Neural cell (in vitro differentiated cells): Measurements from ENCODE around the gene ACOX1. TPM values are rescaled to one million over a fixed set of nuclear protein-coding genes. Genes with fewer than 3 reads are reported as not detected.

Experiments used
- H2AFZ ChIP-seq: fragments of 200-600, 300-800 bp; sonication (generic), shearing (Covaris generic); 2 replicates; pipeline ENCODE4 v1.6.0; 2014; ENCODE audit warnings: low read depth, mild to moderate bottlenecking, antibody characterized with exemption, low read length, moderate library complexity
- H3F3A ChIP-seq: fragments of 200-600 bp; shearing (Covaris generic); 2 replicates; pipeline ENCODE4 v1.6.1; 2016; ENCODE audit warnings: mild to moderate bottlenecking, moderate library complexity, mixed read lengths, antibody characterized with exemption, low read length; ENCODE audit not compliant: insufficient read depth, poor library complexity, severe bottlenecking
- H3K27ac ChIP-seq: fragments of 200-600, 300-800 bp; sonication (generic), shearing (Covaris generic); 2 replicates; pipeline ENCODE4 v1.5.1; 2014; ENCODE audit warnings: mild to moderate bottlenecking, low read length, moderate library complexity
- H3K27me3 ChIP-seq: fragments of 300-800, 200-600 bp; sonication (generic), shearing (Covaris generic); 2 replicates; pipeline ENCODE4 v1.6.0; 2014; ENCODE audit warnings: mild to moderate bottlenecking, low read depth, low read length, moderate library complexity; ENCODE audit not compliant: insufficient read depth
- H3K36me3 ChIP-seq: fragments of 300-800, 200-600 bp; sonication (generic), shearing (Covaris generic); 2 replicates; pipeline ENCODE4 v1.5.1; 2014; ENCODE audit warnings: mild to moderate bottlenecking, antibody characterized with exemption, low read length, moderate library complexity; ENCODE audit not compliant: insufficient read depth
- H3K4me2 ChIP-seq: fragments of 300-800, 200-600 bp; sonication (generic), shearing (Covaris generic); 2 replicates; pipeline ENCODE4 v1.6.0; 2014; ENCODE audit warnings: mild to moderate bottlenecking, low read length
- H3K4me3 ChIP-seq: fragments of 300-800, 200-600 bp; sonication (generic), shearing (Covaris generic); 2 replicates; pipeline ENCODE4 v1.5.1; 2014; ENCODE audit warnings: mild to moderate bottlenecking, low read length, moderate library complexity
- H3K79me2 ChIP-seq: fragments of 200-600 bp; shearing (Covaris generic); replicated peaks from 2 replicates; pipeline ENCODE4 v1.6.0; 2014; ENCODE audit warnings: mild to moderate bottlenecking, low read length, moderate library complexity; ENCODE audit not compliant: insufficient read depth
- H3K9ac ChIP-seq: fragments of 300-800, 200-600 bp; sonication (generic), shearing (Covaris generic); 2 replicates; pipeline ENCODE4 v1.6.1; 2016; ENCODE audit warnings: mild to moderate bottlenecking, low read length, mixed read lengths
- H3K9me2 ChIP-seq: fragments of 200-600 bp; shearing (Covaris generic); 2 replicates; pipeline ENCODE4 v1.6.1; 2016; ENCODE audit warnings: mild to moderate bottlenecking, low read length, mixed read lengths; ENCODE audit not compliant: insufficient read depth
- H3K9me3 ChIP-seq: fragments of 200-600, 300-800 bp; sonication (generic), shearing (Covaris generic); 2 replicates; pipeline ENCODE4 v1.6.1; 2016; ENCODE audit warnings: mild to moderate bottlenecking, mixed run types, low read length, moderate library complexity, mixed read lengths
- H4K20me1 ChIP-seq: fragments of 200-600 bp; shearing (Covaris generic); 2 replicates; pipeline ENCODE4 v1.6.1; 2016; ENCODE audit warnings: mild to moderate bottlenecking, mixed run types; ENCODE audit not compliant: insufficient read depth
- EP300 ChIP-seq: fragments of 450-650 bp; conservative IDR thresholded peaks from 2 replicates; pipeline ENCODE4 v1.6.1; 2014; ENCODE audit warnings: antibody characterized with exemption, mild to moderate bottlenecking, moderate library complexity; ENCODE audit not compliant: poor library complexity, severe bottlenecking
- EZH2 ChIP-seq: fragments of 200-600, 300-800 bp; shearing (Covaris generic), sonication (generic); IDR thresholded peaks from 2 replicates; pipeline ENCODE4 v1.6.1; 2014; ENCODE audit warnings: antibody characterized with exemption, low read length, borderline replicate concordance, mild to moderate bottlenecking; ENCODE audit not compliant: insufficient read depth, poor library complexity, severe bottlenecking
- MXI1 ChIP-seq: fragments of 450-650 bp; conservative IDR thresholded peaks from 2 replicates; pipeline ENCODE4 v1.6.1; 2014; ENCODE audit warnings: antibody characterized with exemption, mild to moderate bottlenecking; ENCODE audit not compliant: poor library complexity, severe bottlenecking
- POLR2AphosphoS5 ChIP-seq: IDR thresholded peaks from 2 replicates; pipeline ENCODE4 v1.6.1; 2012
- RAD21 ChIP-seq: fragments of 450-650 bp; conservative IDR thresholded peaks from 2 replicates; pipeline ENCODE4 v1.6.1; 2014; ENCODE audit warnings: antibody characterized with exemption, mild to moderate bottlenecking, moderate library complexity
- SMC3 ChIP-seq: fragments of 450-650 bp; conservative IDR thresholded peaks from 2 replicates; pipeline ENCODE4 v1.6.1; 2014; ENCODE audit warnings: antibody characterized with exemption, mild to moderate bottlenecking, moderate library complexity; ENCODE audit not compliant: poor library complexity
- TAF1 ChIP-seq: IDR thresholded peaks from 2 replicates; pipeline ENCODE4 v1.6.1; 2012; ENCODE audit warnings: low read depth
- polyA plus RNA-seq: library from polyadenylated mRNA; depleted of rRNA; stranded (reverse); fragments of >200 nt; gene quantifications from 2 replicates; pipeline ENCODE4 v1.2.3, GENCODE V29; 2014
- TF ChIP-seq, protein P1 (sequence below): fragments of 450-650 bp; IDR thresholded peaks from 2 replicates; pipeline ENCODE4 v1.5.1; 2014; ENCODE audit warnings: antibody characterized with exemption, mild to moderate bottlenecking, moderate library complexity; ENCODE audit not compliant: poor library complexity, severe bottlenecking
- TF ChIP-seq, protein P2 (sequence below): IDR thresholded peaks from 2 replicates; pipeline ENCODE4 v1.6.1; 2012; ENCODE audit warnings: borderline replicate concordance

The ACOX1 gene
- polyA plus RNA-seq, 1 donor from 2014 or later, result 31.2 TPM

DNA sequence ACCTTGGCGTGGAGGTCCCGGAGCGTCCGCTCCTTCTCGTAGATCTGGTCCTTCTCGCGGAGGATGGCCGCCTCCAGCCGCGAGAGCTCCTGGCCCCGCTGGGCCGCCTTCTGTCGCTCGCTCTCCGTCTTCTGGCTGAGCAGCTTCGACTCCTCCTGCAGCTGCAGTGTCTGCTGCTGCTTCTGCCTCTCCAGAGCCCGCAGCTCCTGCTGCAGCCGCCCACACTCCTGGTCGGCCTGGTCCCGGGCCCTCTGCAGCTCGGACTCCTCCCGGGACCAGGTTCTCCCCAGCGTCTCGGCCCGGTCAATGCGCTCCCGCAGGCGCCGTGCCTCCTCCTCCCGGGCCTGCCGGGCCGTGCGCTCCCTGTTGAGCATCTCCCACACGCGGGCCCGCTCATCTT, 29.2 kb upstream of the ACOX1 start:
- H3K4me2 ChIP-seq, result no peak overlapping the region
- no peaks in the 10 kb centered on the region for H3K9me3 ChIP-seq
- H3F3A ChIP-seq, result no peaks in the 10 kb centered on the region
- no peak overlapping the region for H2AFZ ChIP-seq
- H3K27me3 ChIP-seq, result no peaks in the 10 kb centered on the region
- H3K4me3 ChIP-seq, result no peak overlapping the region
- no peaks in the 10 kb centered on the region for H3K79me2 ChIP-seq
- H3K36me3 ChIP-seq, result no peaks in the 10 kb centered on the region
- H3K9ac ChIP-seq, result no peak overlapping the region
- no peak for TF ChIP-seq MXI1
- no peak for TF ChIP-seq EZH2
- TF ChIP-seq TAF1, result no peak
- TF ChIP-seq POLR2AphosphoS5, result no peak
- TF ChIP-seq, protein P1, sequence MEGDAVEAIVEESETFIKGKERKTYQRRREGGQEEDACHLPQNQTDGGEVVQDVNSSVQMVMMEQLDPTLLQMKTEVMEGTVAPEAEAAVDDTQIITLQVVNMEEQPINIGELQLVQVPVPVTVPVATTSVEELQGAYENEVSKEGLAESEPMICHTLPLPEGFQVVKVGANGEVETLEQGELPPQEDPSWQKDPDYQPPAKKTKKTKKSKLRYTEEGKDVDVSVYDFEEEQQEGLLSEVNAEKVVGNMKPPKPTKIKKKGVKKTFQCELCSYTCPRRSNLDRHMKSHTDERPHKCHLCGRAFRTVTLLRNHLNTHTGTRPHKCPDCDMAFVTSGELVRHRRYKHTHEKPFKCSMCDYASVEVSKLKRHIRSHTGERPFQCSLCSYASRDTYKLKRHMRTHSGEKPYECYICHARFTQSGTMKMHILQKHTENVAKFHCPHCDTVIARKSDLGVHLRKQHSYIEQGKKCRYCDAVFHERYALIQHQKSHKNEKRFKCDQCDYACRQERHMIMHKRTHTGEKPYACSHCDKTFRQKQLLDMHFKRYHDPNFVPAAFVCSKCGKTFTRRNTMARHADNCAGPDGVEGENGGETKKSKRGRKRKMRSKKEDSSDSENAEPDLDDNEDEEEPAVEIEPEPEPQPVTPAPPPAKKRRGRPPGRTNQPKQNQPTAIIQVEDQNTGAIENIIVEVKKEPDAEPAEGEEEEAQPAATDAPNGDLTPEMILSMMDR, result no peak
- TF ChIP-seq SMC3, result no peak
- TF ChIP-seq, protein P2, sequence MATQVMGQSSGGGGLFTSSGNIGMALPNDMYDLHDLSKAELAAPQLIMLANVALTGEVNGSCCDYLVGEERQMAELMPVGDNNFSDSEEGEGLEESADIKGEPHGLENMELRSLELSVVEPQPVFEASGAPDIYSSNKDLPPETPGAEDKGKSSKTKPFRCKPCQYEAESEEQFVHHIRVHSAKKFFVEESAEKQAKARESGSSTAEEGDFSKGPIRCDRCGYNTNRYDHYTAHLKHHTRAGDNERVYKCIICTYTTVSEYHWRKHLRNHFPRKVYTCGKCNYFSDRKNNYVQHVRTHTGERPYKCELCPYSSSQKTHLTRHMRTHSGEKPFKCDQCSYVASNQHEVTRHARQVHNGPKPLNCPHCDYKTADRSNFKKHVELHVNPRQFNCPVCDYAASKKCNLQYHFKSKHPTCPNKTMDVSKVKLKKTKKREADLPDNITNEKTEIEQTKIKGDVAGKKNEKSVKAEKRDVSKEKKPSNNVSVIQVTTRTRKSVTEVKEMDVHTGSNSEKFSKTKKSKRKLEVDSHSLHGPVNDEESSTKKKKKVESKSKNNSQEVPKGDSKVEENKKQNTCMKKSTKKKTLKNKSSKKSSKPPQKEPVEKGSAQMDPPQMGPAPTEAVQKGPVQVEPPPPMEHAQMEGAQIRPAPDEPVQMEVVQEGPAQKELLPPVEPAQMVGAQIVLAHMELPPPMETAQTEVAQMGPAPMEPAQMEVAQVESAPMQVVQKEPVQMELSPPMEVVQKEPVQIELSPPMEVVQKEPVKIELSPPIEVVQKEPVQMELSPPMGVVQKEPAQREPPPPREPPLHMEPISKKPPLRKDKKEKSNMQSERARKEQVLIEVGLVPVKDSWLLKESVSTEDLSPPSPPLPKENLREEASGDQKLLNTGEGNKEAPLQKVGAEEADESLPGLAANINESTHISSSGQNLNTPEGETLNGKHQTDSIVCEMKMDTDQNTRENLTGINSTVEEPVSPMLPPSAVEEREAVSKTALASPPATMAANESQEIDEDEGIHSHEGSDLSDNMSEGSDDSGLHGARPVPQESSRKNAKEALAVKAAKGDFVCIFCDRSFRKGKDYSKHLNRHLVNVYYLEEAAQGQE, result no peak
- TF ChIP-seq EP300, result no peak
- no peak for TF ChIP-seq RAD21
- H3K27ac ChIP-seq, result no peak overlapping the region
- H4K20me1 ChIP-seq, result no peaks in the 10 kb centered on the region
- no peaks in the 10 kb centered on the region for H3K9me2 ChIP-seq

DNA sequence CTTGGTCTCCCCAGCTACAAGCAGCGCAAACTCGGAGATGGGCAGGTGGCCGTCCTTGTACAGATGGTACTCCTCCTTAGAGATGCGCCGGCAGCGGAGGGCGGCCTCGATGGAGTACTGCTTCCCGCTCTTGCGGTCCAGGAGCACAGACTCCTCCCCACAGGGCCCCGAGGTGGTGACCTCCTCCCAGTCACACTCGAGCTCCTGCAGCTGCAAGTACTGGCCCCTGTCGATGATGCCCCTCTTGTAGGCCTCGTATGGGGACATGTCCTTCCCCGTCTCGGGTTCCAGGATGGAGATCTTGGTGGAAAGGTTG, 28.8 kb upstream of the ACOX1 start:
- no peaks in the 10 kb centered on the region for H4K20me1 ChIP-seq
- H3K27me3 ChIP-seq, result no peaks in the 10 kb centered on the region
- no peak overlapping the region for H3K9ac ChIP-seq
- no peaks in the 10 kb centered on the region for H3K36me3 ChIP-seq
- H3K9me2 ChIP-seq, result no peaks in the 10 kb centered on the region
- H3F3A ChIP-seq, result no peaks in the 10 kb centered on the region
- H3K27ac ChIP-seq, result no peak overlapping the region
- H3K4me2 ChIP-seq, result no peak overlapping the region
- TF ChIP-seq, protein P1, result no peak
- TF ChIP-seq MXI1 (no peak), EP300 (no peak), POLR2AphosphoS5 (no peak), RAD21 (no peak), SMC3 (no peak), TAF1 (no peak), EZH2 (no peak)
- TF ChIP-seq, protein P2, result no peak
- no peaks in the 10 kb centered on the region for H3K79me2 ChIP-seq
- no peaks in the 10 kb centered on the region for H3K9me3 ChIP-seq
- H2AFZ ChIP-seq, result no peak overlapping the region
- H3K4me3 ChIP-seq, result no peak overlapping the region
